DND-41 (cell line): Measurements from ENCODE around the gene ELL.

Experiments
- ATAC-seq: fragments of 200-7000 bp; cut with Tn5 transposase; 3 replicates; pipeline ENCODE4 v1.9.1; 2021; ENCODE audit warnings: low read depth; ENCODE audit not compliant: insufficient read depth
- DNase-seq: peaks from one replicate; pipeline ENCODE4 v3.0.0-alpha.2; 2020
- H2AFZ ChIP-seq: 2 replicates; pipeline ENCODE4 v1.6.0; 2012; ENCODE audit warnings: low read depth, low read length
- H3K27ac ChIP-seq: 2 replicates; pipeline ENCODE4 v1.5.1; 2012; ENCODE audit warnings: low read length, inconsistent platforms
- H3K27me3 ChIP-seq: fragments of 200-600 bp; sonication (generic); 2 replicates; pipeline ENCODE4 v1.6.0; 2012; ENCODE audit warnings: low read length, mild to moderate bottlenecking, inconsistent platforms; ENCODE audit not compliant: insufficient read depth, poor library complexity
- H3K36me3 ChIP-seq: 2 replicates; pipeline ENCODE4 v1.5.1; 2012; ENCODE audit warnings: low read length, inconsistent platforms; ENCODE audit not compliant: insufficient read depth
- H3K4me1 ChIP-seq: 2 replicates; pipeline ENCODE4 v1.5.1; 2012; ENCODE audit warnings: mild to moderate bottlenecking, low read length; ENCODE audit not compliant: insufficient read depth
- H3K4me2 ChIP-seq: 2 replicates; pipeline ENCODE4 v1.6.0; 2012; ENCODE audit warnings: mild to moderate bottlenecking, moderate library complexity, low read length, inconsistent platforms; ENCODE audit not compliant: insufficient read depth
- H3K4me3 ChIP-seq, 2 experiments: fragments of 200-600 bp in 1 of 2; shearing (Covaris generic) in 1 of 2; 2 replicates each; pipeline ENCODE4 v1.5.1; 2012 to 2016; ENCODE audit warnings: inconsistent platforms in 2 of 2, low read length in 2 of 2, mild to moderate bottlenecking in 2 of 2, low read depth in 1 of 2, moderate library complexity in 1 of 2
- H3K79me2 ChIP-seq: 2 replicates; pipeline ENCODE4 v1.6.0; 2012; ENCODE audit warnings: low read length, inconsistent platforms; ENCODE audit not compliant: insufficient read depth
- H3K9ac ChIP-seq: 2 replicates; pipeline ENCODE4 v1.6.0; 2012; ENCODE audit warnings: low read depth, mild to moderate bottlenecking, inconsistent platforms, low read length, moderate library complexity
- H3K9me3 ChIP-seq: 2 replicates; pipeline ENCODE4 v1.5.1; 2012; ENCODE audit warnings: low read length, moderate library complexity, mild to moderate bottlenecking, inconsistent platforms; ENCODE audit not compliant: insufficient read depth, severe bottlenecking
- H4K20me1 ChIP-seq: 2 replicates; pipeline ENCODE4 v1.6.0; 2012; ENCODE audit warnings: low read length; ENCODE audit not compliant: insufficient read depth
- EZH2 ChIP-seq: IDR thresholded peaks from 3 replicates; pipeline ENCODE4 v1.6.1; 2012; ENCODE audit warnings: borderline replicate concordance, low read depth, mild to moderate bottlenecking, moderate library complexity, low read length, inconsistent platforms; ENCODE audit not compliant: severe bottlenecking
- TF ChIP-seq, protein P1 (sequence below): IDR thresholded peaks from 2 replicates; pipeline ENCODE4 v1.5.1; 2012; ENCODE audit warnings: borderline replicate concordance, low read length, moderate library complexity, mild to moderate bottlenecking; ENCODE audit not compliant: poor library complexity, severe bottlenecking; ENCODE audit errors: extremely low read depth

Gene ELL

DNA sequence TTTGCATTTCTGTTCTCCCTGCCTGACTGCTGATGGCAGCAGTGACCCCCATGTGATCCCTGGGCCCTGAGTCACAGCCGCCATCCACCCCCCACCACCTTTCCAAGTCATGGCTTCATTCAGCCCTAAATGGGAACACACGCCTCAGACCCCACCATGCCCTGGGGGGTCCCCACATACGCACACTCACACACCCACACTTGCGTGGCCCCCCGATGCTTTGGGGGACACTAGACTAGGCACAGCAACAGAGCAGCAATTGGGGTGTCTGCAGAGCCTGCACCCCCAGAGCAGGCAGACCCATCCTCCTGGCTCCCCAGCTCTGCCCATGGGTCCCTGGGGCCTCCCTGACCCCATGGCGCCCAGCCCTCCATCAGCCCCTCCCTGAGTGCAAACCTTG, 78.5 kb downstream of the ELL start:
- Histone ChIP-seq H4K20me1 (peaks cover 20% of the 10 kb centered on the region; the same call in 1 of the 2 replicates), H3K4me2 (no peak overlapping the region), H2AFZ (no peak overlapping the region), H3K4me3 (no peak overlapping the region), H3K79me2 (no peaks in the 10 kb centered on the region), H3K27ac (no peak overlapping the region), H3K27me3 (no peaks in the 10 kb centered on the region), H3K36me3 (peaks cover 47% of the 10 kb centered on the region), H3K9ac (no peak overlapping the region), H3K9me3 (no peaks in the 10 kb centered on the region), H3K4me1 (no peaks in the 10 kb centered on the region)
- TF ChIP-seq EZH2: no peak
- TF ChIP-seq, protein P1, sequence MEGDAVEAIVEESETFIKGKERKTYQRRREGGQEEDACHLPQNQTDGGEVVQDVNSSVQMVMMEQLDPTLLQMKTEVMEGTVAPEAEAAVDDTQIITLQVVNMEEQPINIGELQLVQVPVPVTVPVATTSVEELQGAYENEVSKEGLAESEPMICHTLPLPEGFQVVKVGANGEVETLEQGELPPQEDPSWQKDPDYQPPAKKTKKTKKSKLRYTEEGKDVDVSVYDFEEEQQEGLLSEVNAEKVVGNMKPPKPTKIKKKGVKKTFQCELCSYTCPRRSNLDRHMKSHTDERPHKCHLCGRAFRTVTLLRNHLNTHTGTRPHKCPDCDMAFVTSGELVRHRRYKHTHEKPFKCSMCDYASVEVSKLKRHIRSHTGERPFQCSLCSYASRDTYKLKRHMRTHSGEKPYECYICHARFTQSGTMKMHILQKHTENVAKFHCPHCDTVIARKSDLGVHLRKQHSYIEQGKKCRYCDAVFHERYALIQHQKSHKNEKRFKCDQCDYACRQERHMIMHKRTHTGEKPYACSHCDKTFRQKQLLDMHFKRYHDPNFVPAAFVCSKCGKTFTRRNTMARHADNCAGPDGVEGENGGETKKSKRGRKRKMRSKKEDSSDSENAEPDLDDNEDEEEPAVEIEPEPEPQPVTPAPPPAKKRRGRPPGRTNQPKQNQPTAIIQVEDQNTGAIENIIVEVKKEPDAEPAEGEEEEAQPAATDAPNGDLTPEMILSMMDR: no peak
- no peak for DNase-seq
- ATAC-seq: no peak

DNA sequence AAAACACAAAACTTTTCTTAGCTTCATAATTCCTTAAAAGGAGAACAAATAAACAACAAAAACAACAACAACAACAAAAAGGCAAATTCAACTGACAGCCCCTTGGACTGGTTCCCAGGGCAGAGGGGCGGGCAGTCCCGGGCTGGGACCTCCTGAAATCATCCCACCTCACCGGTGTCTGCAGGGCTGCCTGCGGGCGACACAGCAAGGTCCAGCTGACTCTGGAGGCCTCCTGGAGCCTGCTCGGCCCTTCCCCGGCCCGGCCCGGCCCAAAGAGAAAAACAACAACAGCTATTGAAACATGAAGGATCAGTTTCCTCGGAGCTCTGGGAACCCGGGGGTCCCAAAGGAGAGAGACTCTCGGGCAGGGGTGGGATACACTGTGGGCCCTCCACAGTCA, 78.9 kb downstream of the ELL start:
- Histone ChIP-seq H3K4me1 (no peaks in the 10 kb centered on the region), H3K79me2 (no peaks in the 10 kb centered on the region), H3K27me3 (no peaks in the 10 kb centered on the region), H4K20me1 (peaks cover 20% of the 10 kb centered on the region; the same call in 1 of the 2 replicates), H3K36me3 (peaks cover 43% of the 10 kb centered on the region), H3K4me2 (no peak overlapping the region), H3K27ac (no peak overlapping the region), H2AFZ (no peak overlapping the region), H3K4me3 (no peak overlapping the region), H3K9ac (no peak overlapping the region), H3K9me3 (no peaks in the 10 kb centered on the region)
- TF ChIP-seq, protein P1: no peak
- TF ChIP-seq EZH2: no peak
- ATAC-seq (no peak), DNase-seq (no peak)

DNA sequence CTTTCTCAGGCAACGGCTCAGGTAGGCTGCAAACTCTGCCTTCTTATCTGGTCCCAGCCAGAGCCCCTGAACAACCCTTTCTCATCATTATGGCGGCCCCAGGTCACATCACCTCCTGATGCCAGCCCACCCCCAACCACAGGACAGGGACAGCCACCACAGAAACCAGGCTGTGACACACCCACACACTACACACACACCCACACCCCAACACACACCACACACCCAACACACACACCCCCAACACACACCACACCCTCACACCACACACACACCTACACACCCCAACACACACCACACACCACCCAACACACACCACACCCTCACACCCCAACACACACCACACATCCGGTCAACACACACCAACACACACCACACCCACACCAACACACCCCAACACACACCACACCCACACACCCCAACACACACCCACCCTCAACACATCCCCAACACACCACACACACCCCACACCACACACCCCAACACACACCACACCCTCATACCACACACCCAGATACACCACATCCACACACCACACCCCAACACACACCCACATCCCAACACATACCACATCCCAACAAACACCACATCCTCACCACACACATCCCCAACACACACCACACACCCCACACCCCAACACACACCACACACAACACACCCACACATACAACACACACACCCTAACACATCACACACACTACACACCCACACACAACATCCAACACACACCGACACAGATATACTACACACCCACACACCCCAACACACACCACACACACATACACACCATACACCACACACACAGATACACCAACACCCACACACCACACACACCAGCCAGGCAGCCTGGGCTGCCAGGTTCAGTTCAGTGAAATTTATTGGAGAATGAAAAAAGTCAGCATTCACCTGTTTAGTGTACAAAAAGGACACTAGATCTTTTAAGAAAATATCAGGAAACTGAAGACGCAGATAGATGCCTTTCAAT, 79.8 kb downstream of the ELL start:
- Histone ChIP-seq H3K36me3 (peaks cover 38% of the 10 kb centered on the region), H3K27me3 (no peaks in the 10 kb centered on the region), H3K4me3 (no peak overlapping the region), H3K27ac (no peak overlapping the region), H3K9me3 (no peaks in the 10 kb centered on the region), H3K9ac (no peak overlapping the region), H2AFZ (no peak overlapping the region), H3K79me2 (no peaks in the 10 kb centered on the region), H3K4me1 (peaks cover 4% of the 10 kb centered on the region), H4K20me1 (peaks cover 20% of the 10 kb centered on the region; the same call in 1 of the 2 replicates), H3K4me2 (no peak overlapping the region)
- DNase-seq: no peak
- TF ChIP-seq EZH2: no peak
- TF ChIP-seq, protein P1: no peak
- ATAC-seq: no peak
